Panc1 (cell line): ENCODE results near the gene ARHGEF10L. TPM values are rescaled to one million over a fixed set of nuclear protein-coding genes. Genes with fewer than 3 reads are reported as not detected.

ENCODE experiments used
- ATAC-seq: fragments of 200-7000 bp; cut with Tn5 transposase; 2 replicates; pipeline ENCODE4 v1.9.1; 2020; ENCODE audit warnings: mild to moderate bottlenecking, moderate library complexity
- BruUV-seq: library from RNA; stranded (reverse); fragments of 400-500 nt; replicated peaks from 2 replicates; lab custom pipeline; 2021; lab: Mats Ljungman, UMichigan
- CTCF ChIA-PET: fragments of 300-600 bp; sonication (Branson Sonifier 250); formaldehyde crosslinking; loops from one replicate; lab custom pipeline; 2022; ENCODE audit warnings: antibody characterized with exemption; lab: Charles Lee
- POLR2A ChIA-PET: fragments of 300-600 bp; sonication (Branson Sonifier 250); formaldehyde crosslinking; loops from one replicate; lab custom pipeline; 2022; ENCODE audit warnings: antibody characterized with exemption; lab: Charles Lee
- DNase-seq: peaks from one replicate; pipeline ENCODE4 v3.0.0-alpha.2; 2010; ENCODE audit warnings: low read depth, low spot score
- H3K27ac ChIP-seq: 2 replicates; pipeline ENCODE4 v1.5.1; 2011; ENCODE audit warnings: mild to moderate bottlenecking, low read length, inconsistent platforms
- H3K27me3 ChIP-seq: fragments of 200-500 bp; sonication (Bioruptor generic); 2 replicates; pipeline ENCODE4 v1.6.0; 2014; ENCODE audit warnings: low read length, inconsistent platforms; ENCODE audit not compliant: control insufficient read depth, insufficient read depth
- H3K36me3 ChIP-seq: fragments of 200-500 bp; sonication (Bioruptor generic); 2 replicates; pipeline ENCODE4 v1.5.1; 2014; ENCODE audit warnings: inconsistent platforms, mild to moderate bottlenecking, low read length, moderate library complexity; ENCODE audit not compliant: control insufficient read depth, insufficient read depth
- H3K4me1 ChIP-seq: 2 replicates; pipeline ENCODE4 v1.5.1; 2011; ENCODE audit warnings: inconsistent platforms, mild to moderate bottlenecking, low read length, moderate library complexity; ENCODE audit not compliant: control insufficient read depth, insufficient read depth
- H3K4me3 ChIP-seq, 2 experiments: 2 replicates each; pipeline ENCODE4 v1.5.1; 2011 to 2012; ENCODE audit warnings: low read depth in 2 of 2, low read length in 2 of 2, mild to moderate bottlenecking in 2 of 2, inconsistent platforms in 1 of 2, moderate library complexity in 1 of 2
- H3K9me3 ChIP-seq: fragments of 200-500 bp; sonication (Bioruptor generic); 2 replicates; pipeline ENCODE4 v1.5.1; 2014; ENCODE audit warnings: low read depth, mild to moderate bottlenecking, inconsistent platforms, low read length, moderate library complexity; ENCODE audit not compliant: control insufficient read depth, insufficient read depth
- POLR2AphosphoS5 ChIP-seq: IDR thresholded peaks from 2 replicates; pipeline ENCODE4 v1.6.1; 2012; ENCODE audit warnings: mild to moderate bottlenecking, low read depth, low read length, moderate library complexity
- SIN3A ChIP-seq: IDR thresholded peaks from 2 replicates; pipeline ENCODE4 v1.6.1; 2012; ENCODE audit warnings: low read depth, mild to moderate bottlenecking, low read length, moderate library complexity, borderline replicate concordance; ENCODE audit not compliant: insufficient read depth
- TCF7L2 ChIP-seq: IDR thresholded peaks from 2 replicates; pipeline ENCODE4 v1.6.1; 2011; ENCODE audit warnings: mild to moderate bottlenecking, low read depth, low read length, inconsistent platforms
- in situ Hi-C: cut with HindIII; loops from 2 replicates; pipeline ENCODE4 v1.10.0; 2016; ENCODE audit warnings: low sequenced_read_pairs, low pct_unique_long_range_greater_than_20kb
- intact Hi-C: fragments of 100-400 bp; cut with micrococcal nuclease; formaldehyde crosslinking; loops from one replicate; pipeline ENCODE4 v1.10.0; 2022; ENCODE audit not compliant: unreplicated experiment
- total RNA-seq: library from RNA; stranded (reverse); gene quantifications from one replicate; pipeline ENCODE4 v1.2.1, GENCODE V29; 2021; ENCODE audit not compliant: unreplicated experiment
- TF ChIP-seq, protein P1 (sequence below), 2 experiments: IDR thresholded peaks; 2 replicates each; pipeline ENCODE4 v1.6.1; 2011 to 2012; ENCODE audit warnings: low read depth in 2 of 2, control low read depth in 1 of 2, low read length in 1 of 2, mild to moderate bottlenecking in 1 of 2, moderate library complexity in 1 of 2; ENCODE audit not compliant: insufficient read depth in 1 of 2
- TF ChIP-seq, protein P2 (sequence below): fragments of 450-650 bp; IDR thresholded peaks from 2 replicates; pipeline ENCODE4 v1.5.1; 2017; ENCODE audit warnings: mild to moderate bottlenecking

The ARHGEF10L gene
- total RNA-seq, 1 experiment from 2014 or later: 5.9 TPM

DNA sequence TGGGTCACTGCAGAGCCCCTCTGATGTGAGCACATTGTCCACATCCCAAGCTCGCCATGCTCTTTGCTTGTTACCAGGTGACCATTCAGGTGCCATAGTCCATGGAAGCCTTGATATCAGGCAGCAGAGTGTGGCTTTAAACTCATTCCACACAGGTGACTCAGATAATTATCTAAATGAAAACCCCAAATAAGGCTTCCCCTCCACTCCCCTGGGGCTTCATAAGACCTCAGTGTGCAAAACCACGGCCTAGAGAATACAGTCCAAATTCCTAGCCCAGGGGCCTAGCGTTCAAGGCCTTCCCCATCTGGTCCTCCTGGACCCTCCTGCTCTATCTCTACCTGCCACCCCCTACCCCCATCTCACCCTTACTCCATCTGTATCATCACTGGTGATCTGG, 97.1 kb downstream of the ARHGEF10L start:
- in situ Hi-C loops: no loop called here
- peaks cover 5% of the 10 kb centered on the region; the same call in 1 of the 2 replicates for H3K4me1 ChIP-seq
- DNase-seq: no peak

DNA sequence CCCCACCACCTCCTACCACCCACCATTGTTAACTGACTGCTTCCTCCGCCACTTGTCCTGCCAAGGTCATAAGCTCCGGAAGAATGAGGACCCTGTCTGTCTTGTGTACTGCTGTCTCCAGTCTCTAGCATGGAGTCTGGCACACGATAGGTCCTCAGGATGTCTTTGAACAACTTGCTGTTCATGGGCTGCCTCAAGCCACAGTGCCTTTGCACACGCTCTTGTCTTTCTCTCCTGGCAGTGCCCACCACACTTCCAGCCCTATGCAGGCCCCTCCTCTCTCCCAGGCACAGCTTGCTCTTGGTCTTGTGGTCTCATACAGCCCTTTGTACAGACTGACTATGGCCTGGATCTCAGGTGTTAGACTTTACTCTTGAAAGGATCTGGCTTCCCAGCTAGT, 97.6 kb downstream of the ARHGEF10L start:
- in situ Hi-C loops (no loop called here), intact Hi-C loops (no loop called here)
- POLR2A ChIA-PET: no interaction called here
- H3K27me3 ChIP-seq: no peaks in the 10 kb centered on the region
- peaks cover 4% of the 10 kb centered on the region; the same call in 1 of the 2 replicates for H3K4me1 ChIP-seq
- ATAC-seq: no peak
- no peak for DNase-seq
- H3K9me3 ChIP-seq: no peaks in the 10 kb centered on the region
- no peak overlapping the region for H3K4me3 ChIP-seq
- CTCF ChIA-PET: no interaction called here
- no peaks in the 10 kb centered on the region for H3K36me3 ChIP-seq
- no peak overlapping the region for H3K27ac ChIP-seq
- BruUV-seq: no TSS peak
- no peak for TF ChIP-seq POLR2AphosphoS5

More for the DNA sequence above, 97.1 kb downstream of the ARHGEF10L start:
- H3K36me3 ChIP-seq: no peaks in the 10 kb centered on the region
- POLR2A ChIA-PET: no interaction called here
- no peaks in the 10 kb centered on the region for H3K9me3 ChIP-seq
- H3K27ac ChIP-seq: no peak overlapping the region
- no peaks in the 10 kb centered on the region for H3K27me3 ChIP-seq
- no peak overlapping the region for H3K4me3 ChIP-seq
- CTCF ChIA-PET: no interaction called here
- BruUV-seq: no TSS peak
- TF ChIP-seq, protein P1, sequence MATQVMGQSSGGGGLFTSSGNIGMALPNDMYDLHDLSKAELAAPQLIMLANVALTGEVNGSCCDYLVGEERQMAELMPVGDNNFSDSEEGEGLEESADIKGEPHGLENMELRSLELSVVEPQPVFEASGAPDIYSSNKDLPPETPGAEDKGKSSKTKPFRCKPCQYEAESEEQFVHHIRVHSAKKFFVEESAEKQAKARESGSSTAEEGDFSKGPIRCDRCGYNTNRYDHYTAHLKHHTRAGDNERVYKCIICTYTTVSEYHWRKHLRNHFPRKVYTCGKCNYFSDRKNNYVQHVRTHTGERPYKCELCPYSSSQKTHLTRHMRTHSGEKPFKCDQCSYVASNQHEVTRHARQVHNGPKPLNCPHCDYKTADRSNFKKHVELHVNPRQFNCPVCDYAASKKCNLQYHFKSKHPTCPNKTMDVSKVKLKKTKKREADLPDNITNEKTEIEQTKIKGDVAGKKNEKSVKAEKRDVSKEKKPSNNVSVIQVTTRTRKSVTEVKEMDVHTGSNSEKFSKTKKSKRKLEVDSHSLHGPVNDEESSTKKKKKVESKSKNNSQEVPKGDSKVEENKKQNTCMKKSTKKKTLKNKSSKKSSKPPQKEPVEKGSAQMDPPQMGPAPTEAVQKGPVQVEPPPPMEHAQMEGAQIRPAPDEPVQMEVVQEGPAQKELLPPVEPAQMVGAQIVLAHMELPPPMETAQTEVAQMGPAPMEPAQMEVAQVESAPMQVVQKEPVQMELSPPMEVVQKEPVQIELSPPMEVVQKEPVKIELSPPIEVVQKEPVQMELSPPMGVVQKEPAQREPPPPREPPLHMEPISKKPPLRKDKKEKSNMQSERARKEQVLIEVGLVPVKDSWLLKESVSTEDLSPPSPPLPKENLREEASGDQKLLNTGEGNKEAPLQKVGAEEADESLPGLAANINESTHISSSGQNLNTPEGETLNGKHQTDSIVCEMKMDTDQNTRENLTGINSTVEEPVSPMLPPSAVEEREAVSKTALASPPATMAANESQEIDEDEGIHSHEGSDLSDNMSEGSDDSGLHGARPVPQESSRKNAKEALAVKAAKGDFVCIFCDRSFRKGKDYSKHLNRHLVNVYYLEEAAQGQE (IDR thresholded peaks at IDR 0.05; ENCODE audit: insufficient read depth in 1 of 2, low read depth in 2 of 2, low read length in 1 of 2): no peak
- TF ChIP-seq SIN3A: no peak
- no peak for TF ChIP-seq POLR2AphosphoS5
- no peak for TF ChIP-seq TCF7L2
- TF ChIP-seq, protein P2, sequence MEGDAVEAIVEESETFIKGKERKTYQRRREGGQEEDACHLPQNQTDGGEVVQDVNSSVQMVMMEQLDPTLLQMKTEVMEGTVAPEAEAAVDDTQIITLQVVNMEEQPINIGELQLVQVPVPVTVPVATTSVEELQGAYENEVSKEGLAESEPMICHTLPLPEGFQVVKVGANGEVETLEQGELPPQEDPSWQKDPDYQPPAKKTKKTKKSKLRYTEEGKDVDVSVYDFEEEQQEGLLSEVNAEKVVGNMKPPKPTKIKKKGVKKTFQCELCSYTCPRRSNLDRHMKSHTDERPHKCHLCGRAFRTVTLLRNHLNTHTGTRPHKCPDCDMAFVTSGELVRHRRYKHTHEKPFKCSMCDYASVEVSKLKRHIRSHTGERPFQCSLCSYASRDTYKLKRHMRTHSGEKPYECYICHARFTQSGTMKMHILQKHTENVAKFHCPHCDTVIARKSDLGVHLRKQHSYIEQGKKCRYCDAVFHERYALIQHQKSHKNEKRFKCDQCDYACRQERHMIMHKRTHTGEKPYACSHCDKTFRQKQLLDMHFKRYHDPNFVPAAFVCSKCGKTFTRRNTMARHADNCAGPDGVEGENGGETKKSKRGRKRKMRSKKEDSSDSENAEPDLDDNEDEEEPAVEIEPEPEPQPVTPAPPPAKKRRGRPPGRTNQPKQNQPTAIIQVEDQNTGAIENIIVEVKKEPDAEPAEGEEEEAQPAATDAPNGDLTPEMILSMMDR: no peak
- no peak for ATAC-seq
- intact Hi-C loops: no loop called here

DNA sequence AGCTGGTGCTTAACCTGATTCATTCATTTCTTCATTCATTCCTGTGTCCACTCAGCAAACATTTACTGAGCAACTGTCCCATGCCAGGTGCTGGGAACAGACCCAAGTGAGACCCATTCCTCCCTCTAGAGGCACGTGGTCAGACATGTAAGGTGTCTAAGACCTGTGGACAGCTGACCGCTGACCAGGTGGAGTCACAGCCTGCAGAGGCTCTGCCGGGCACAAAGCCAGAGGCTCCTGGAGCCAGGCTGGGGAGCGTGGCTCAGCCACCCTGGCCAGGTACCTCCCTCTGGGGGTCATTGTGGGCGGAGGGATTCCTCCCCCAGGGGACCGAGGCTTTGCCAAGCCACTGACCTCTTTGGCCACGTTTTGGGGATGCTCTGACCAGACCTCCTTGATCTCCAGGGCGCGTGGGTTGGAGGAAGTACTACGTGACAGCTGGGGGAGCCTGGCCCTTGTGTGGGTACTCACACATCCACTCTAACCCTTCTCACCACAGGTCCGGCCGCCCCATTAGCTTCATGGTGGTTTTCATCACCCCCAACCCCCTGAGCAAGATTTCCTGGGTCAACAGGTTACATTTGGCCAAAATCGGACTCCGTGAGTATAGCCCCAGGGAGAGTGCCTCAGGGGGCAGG, 100.3 kb downstream of the ARHGEF10L start:
- no peaks in the 10 kb centered on the region for H3K27me3 ChIP-seq
- no TSS peak for BruUV-seq

More for the DNA sequence above, 100.3 kb downstream of the ARHGEF10L start:
- DNase-seq: no peak
- Histone ChIP-seq H3K9me3 (no peaks in the 10 kb centered on the region), H3K4me1 (no peaks in the 10 kb centered on the region), H3K4me3 (no peak overlapping the region), H3K36me3 (no peaks in the 10 kb centered on the region), H3K27ac (no peak overlapping the region)
- TF ChIP-seq POLR2AphosphoS5: no peak
- TF ChIP-seq, protein P1 (IDR thresholded peaks at IDR 0.05; ENCODE audit: insufficient read depth in 1 of 2, low read depth in 2 of 2, low read length in 1 of 2): no peak
- ChIA-PET POLR2A (no interaction called here), CTCF (no interaction called here)
- in situ Hi-C loops: no loop called here
- intact Hi-C loops: no loop called here
- no peak for ATAC-seq
